Measurements from ENCODE around the gene DLX3.

Gene DLX3

GRCh38 chr17:49972486-49973270 is 22.3 kb downstream of the DLX3 start:
- DNase-seq (ENCODE audit: low read depth in 2 of 2): no peak

- DNase-seq (ENCODE audit: low read depth in 2 of 2): no peak
These were observed 23.1 kb downstream of the DLX3 start for GRCh38 chr17:49971848-49972485.

GRCh38 chr17:49971199-49971847 is 23.7 kb downstream of the DLX3 start:
- no peak for DNase-seq (ENCODE audit: low read depth in 2 of 2)

DNA sequence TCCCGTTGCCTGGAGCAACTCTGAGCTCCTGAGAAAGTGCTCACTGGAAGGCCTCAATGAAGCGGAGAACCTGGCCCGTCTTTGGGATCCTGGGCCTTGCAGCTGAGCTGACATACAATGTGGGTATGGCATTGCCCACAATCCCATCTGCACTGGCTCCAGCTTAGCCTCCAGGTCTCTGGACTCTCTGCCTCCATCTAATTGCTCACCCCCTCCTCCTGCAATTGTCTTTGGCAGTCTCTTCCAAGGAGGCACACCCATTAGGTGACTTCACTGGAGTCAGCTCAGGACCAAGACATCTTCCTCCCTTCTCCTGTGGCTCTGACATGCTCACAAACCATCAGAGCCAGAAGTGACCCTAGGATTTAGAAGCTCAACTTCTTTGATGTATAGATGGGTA is 24.5 kb downstream of the DLX3 start:
- no peak for DNase-seq (ENCODE audit: low read depth in 2 of 2)

GRCh38 chr17:49969795-49970389 is 25.1 kb downstream of the DLX3 start:
- no peak for DNase-seq (ENCODE audit: low read depth in 2 of 2)

- DNase-seq (ENCODE audit: low read depth in 2 of 2): no peak
These were observed 25.8 kb downstream of the DLX3 start, which contains the start of gene DLX4 for GRCh38 chr17:49969134-49969759. TSS of gene DLX4 (plus strand) at chr17:49969190. CDS start at chr17:49969469, 279 bp downstream.

DNA sequence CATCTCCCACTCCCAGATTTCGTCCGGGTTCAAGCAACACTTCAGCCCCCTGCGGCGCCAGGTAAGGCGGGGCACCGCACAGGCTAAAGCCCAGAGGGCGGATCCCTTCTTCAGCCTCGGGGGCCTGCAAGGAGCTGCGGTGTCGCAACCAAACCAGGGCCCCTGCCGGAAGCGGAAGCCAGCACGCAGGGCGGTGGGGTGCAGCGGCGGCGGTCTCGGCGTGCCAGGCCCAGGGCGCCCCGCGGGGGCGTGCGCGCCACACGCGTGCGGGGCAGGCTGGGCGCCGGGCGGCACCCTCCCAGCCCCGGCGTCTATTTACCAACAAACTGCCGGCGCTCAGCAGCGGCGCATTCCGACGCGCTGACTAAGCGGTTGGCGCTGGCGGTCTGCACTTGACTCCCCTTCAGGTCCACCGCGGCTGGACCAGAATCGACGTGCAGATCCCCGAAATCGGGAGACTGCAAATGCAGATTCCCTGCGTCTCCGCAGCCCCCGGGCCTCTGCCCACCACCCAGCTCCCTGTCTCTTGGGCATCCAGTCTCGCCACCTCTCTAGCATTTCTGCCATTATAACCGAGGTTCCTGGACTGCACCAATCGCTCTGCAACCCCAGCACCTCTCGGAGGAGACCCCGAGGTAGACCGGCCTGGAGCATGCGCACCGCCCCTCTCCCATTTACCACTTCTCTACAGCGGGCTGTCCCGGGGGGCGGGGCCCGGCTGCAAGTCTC is 26.5 kb downstream of the DLX3 start:
- DNase-seq (ENCODE audit: low read depth in 2 of 2): peak in 1 of 2 experiments; percentile 6

DNA sequence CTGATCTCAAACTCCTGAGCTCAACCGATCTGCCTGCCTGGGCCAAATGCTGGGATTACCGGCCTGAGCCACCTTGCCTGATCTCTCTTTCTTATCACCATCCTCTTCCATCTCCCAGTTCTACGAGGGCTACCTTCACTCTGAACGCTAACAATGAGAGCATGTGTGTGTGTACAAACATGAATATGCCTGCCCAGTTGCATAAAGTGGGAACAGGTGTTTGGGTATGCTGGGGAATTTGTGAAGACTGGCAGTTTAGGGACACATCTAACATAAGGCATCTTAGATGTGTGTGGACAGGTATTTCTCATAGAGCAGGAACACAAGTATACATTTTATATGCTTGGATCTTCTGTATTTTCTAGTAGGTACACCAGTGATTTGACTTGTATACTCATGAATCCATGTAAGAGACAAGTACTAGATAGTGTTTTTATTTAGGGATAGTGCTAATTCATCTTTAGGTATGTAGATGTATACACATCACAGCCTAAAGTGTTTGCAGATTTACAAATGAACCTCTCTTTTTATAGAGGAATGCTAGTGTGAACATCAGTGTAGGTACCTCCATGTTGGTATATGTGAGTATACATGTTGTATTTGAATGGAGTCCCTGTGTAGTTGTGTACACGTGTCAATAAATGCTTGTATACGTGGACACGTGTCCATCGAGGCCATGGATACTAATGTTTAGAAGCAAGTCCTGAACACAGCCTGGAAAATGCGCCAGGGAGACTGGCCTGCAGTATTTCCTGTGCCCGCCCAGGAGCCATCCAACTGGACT is 27.2 kb downstream of the DLX3 start:
- DNase-seq (ENCODE audit: low read depth in 2 of 2): no peak

- no peak for DNase-seq (ENCODE audit: low read depth in 2 of 2)
These were observed 27.8 kb downstream of the DLX3 start for GRCh38 chr17:49967205-49967604.

GRCh38 chr17:49966767-49967166 is 28.3 kb downstream of the DLX3 start:
- DNase-seq (ENCODE audit: low read depth in 2 of 2): no peak

DNA sequence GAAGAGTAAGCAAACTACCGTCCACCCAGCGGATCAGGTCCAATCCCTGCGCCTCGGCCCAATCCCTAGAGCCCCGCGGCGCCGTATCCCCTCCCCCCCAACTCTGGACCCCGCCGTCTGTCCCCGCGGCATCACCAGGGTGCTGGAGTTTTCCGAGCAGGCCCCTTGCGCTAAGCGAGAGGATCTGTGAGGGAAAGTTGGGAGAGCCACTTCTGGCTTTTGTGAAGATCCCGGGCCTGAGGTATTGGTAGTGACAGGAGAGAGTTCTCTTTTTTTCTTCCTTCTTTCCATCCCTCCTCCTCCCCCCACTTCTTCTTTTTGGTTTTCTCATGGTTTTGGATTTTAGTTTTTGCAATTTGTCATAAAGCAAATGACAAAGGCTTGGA is 29.5 kb downstream of the DLX3 start:
- DNase-seq (ENCODE audit: low read depth in 2 of 2): no peak

GRCh38 chr17:49964769-49965523 is 30.1 kb downstream of the DLX3 start:
- DNase-seq (ENCODE audit: low read depth in 2 of 2): no peak

DNA sequence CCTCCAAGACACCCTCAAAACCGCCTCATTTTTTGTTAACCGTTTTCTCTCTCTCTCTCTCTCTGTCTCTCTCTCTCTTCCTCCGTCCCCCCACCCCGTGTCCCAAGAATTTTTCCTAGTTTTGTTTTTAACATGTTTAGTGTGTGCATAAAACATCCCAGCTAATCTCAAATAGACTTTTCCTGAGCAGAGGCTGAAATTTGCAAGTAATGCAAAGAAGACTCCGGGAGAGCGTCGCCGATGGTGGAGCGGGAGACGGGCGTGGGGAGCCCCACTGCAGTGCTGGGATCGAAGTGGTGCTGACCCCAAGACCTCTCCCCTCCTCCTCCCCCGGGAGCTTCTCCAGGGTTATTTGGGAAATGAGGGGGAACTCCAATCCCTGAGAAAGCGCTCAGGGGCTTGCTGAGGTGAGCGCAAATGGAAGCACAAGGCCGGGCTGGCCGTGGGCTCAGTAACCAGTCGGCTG is 30.7 kb downstream of the DLX3 start:
- no peak for DNase-seq (ENCODE audit: low read depth in 2 of 2)

DNA sequence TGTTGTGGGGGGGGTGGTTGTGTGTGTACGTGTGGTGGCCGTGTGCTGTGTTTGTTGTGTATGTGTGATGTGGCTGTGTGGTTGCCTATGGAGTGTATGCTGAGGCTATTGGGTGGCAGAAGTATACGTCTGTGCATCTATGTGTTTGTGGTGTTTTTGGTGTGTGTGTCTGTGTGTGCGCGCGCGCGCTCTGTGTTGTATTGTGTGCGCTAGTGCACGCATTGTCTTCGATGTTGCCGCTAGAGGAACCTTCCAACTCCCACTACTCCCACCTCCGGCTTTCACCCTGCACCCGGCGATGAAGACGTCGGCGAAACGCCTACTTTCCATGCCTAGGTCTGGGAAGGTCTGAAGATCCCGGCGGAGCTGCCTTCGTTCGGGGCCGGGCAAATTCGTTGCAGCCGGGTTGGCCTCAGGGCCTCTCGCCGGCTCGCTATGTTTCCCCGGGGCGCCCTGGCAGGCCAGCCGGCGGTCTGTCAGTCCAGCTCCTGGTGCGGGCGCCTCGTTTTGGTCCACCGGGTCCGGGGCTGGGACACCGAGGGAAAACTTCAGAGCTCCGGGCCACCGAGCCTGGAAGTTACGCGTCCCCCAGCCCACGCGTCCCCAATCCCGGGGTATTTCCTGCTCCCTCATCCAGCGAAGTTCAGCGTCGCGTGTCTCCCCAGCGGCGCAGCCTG is 31.3 kb downstream of the DLX3 start:
- DNase-seq (ENCODE audit: low read depth in 2 of 2): no peak

- DNase-seq (ENCODE audit: low read depth in 2 of 2): no peak
These were observed 31.8 kb downstream of the DLX3 start for GRCh38 chr17:49963309-49963625.

GRCh38 chr17:49962599-49963308 is 32.3 kb downstream of the DLX3 start:
- no peak for DNase-seq (ENCODE audit: low read depth in 2 of 2)

GRCh38 chr17:49959183-49959935 is 35.7 kb downstream of the DLX3 start:
- DNase-seq (ENCODE audit: low read depth in 2 of 2): no peak

DNA sequence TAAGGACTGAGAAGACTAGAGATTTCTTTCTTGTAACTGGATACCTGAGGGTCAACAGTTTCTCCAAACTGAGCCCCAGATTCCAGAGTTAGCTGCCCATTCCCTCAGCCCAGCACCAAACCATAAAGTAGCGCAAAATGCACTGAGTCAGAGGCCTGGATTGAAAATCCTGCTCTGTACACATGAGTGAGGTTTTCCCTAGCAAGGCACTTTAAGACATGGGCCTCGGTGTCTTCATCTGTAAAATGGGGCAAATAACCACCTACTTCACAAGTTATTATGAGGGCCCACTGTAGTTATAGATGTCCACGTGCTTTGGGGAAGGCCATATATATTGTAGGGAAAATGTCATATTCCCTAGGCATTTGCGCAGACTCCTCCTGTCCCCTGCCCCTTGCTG is 36.3 kb downstream of the DLX3 start:
- no peak for DNase-seq (ENCODE audit: low read depth in 2 of 2)
